SK-N-MC (cell line): Measurements from ENCODE around the gene TPT1.

Experiments
- EZH2 ChIP-seq: fragments of 200-600 bp; sonication (generic); IDR thresholded peaks from one replicate; pipeline ENCODE4 v1.6.1; 2017; ENCODE audit warnings: antibody characterized with exemption
- POLR2AphosphoS5 ChIP-seq: IDR thresholded peaks from 2 replicates; pipeline ENCODE4 v1.6.1; 2012; ENCODE audit warnings: mild to moderate bottlenecking, low read depth, low read length, borderline replicate concordance

DNA sequence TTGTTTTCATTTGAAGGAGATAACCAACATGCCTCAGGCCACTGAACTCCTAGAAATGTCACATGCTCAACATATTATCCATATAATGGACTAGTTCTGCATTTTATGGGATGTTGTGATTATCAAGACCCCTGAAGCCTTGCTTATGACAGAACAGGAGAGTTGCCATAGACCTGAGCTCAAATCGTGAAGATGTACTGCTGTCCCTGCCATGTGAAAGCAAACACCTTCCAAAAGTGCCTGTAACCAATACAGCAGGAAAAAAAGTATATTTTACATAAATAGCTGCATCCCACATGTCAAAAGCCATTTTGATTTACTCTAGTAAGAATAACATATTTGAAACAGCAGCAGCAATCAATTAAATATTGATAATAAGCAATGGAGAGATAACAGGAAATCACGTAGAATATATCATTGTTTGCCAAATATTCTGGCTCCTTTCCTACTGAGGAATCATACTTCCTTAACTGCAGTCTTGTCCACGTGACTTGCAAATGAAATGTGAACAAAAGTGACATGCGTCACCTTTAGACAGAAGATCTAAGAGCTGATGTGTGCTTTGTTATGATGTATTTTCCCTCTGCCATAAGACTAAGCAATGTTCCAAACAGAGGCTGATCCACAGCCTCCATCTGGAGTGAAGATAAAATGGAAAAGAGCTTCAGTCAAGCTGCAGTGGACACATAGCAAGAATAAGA is 43.6 kb upstream of the TPT1 start:
- TF ChIP-seq EZH2 = no peak
- TF ChIP-seq POLR2AphosphoS5 = no peak
